CD4-positive, alpha-beta T cell treated with Interferon alpha-2 for 1 hour (primary cell): ENCODE measurements around the gene DEAF1.
A peak's percentile ranks its signal among the peaks of the same experiment; 100 is the strongest.

ENCODE experiments used
- DNase-seq, 2 donors: peaks; one replicate each; pipeline ENCODE4 v3.0.0-alpha.2; 2020 to 2022

The DEAF1 gene

GRCh38 chr11:721247-721740 is 26.3 kb upstream of the DEAF1 start:
- DNase-seq: no peak

GRCh38 chr11:720642-721246 is 25.7 kb upstream of the DEAF1 start:
- peak in 1 of 2 donors; percentile 44 for DNase-seq

- DNase-seq: no peak
These were observed 25.1 kb upstream of the DEAF1 start for GRCh38 chr11:720017-720641.

GRCh38 chr11:719214-720016 is 24.4 kb upstream of the DEAF1 start:
- DNase-seq: no peak

GRCh38 chr11:714436-714835 is 19.4 kb upstream of the DEAF1 start:
- DNase-seq: no peak

GRCh38 chr11:709109-709997 is 14.3 kb upstream of the DEAF1 start:
- DNase-seq: no peak

- no peak for DNase-seq
These were observed 13.5 kb upstream of the DEAF1 start for GRCh38 chr11:708511-708910.

GRCh38 chr11:707817-708420 is 12.9 kb upstream of the DEAF1 start:
- no peak for DNase-seq

GRCh38 chr11:706957-707816 is 12.2 kb upstream of the DEAF1 start:
- DNase-seq: no peak

- DNase-seq: no peak
These were observed 11.5 kb upstream of the DEAF1 start for GRCh38 chr11:706439-706956.

GRCh38 chr11:705646-706438 is 10.8 kb upstream of the DEAF1 start, which contains the start of gene EPS8L2:
Gene EPS8L2, plus strand, starts transcription at chr11:706231. Its CDS starts 3,177 bp downstream, at chr11:709408.
- DNase-seq: no peak

- DNase-seq: no peak
These were observed 10.0 kb upstream of the DEAF1 start for GRCh38 chr11:704781-705645.

- DNase-seq: no peak
These were observed 9.2 kb upstream of the DEAF1 start for GRCh38 chr11:704228-704674.

GRCh38 chr11:703506-703905 is 8.5 kb upstream of the DEAF1 start:
- DNase-seq: no peak

GRCh38 chr11:702462-703461 is 7.7 kb upstream of the DEAF1 start:
- no peak for DNase-seq

GRCh38 chr11:701741-702461 is 6.9 kb upstream of the DEAF1 start:
- DNase-seq: no peak

GRCh38 chr11:699753-700152 is 4.7 kb upstream of the DEAF1 start:
- no peak for DNase-seq
